HepG2 (cell line): ENCODE measurements around the gene LRIT2.

Experiments used
- CBFB ChIP-seq: sonication (generic); formaldehyde crosslinking; IDR thresholded peaks from 2 replicates; pipeline ENCODE4 v1.4.0; 2020; ENCODE audit warnings: missing genetic modification reagents
- ELF4 ChIP-seq: sonication (generic); formaldehyde crosslinking; IDR thresholded peaks from 2 replicates; pipeline ENCODE4 v1.5.0; 2020; ENCODE audit warnings: missing genetic modification reagents, mild to moderate bottlenecking, moderate library complexity, borderline replicate concordance
- JDP2 ChIP-seq: sonication (generic); formaldehyde crosslinking; IDR thresholded peaks from 2 replicates; pipeline ENCODE4 v1.8.1; 2022; ENCODE audit warnings: missing genetic modification reagents, borderline replicate concordance
- MYNN ChIP-seq: sonication (generic); formaldehyde crosslinking; IDR thresholded peaks from 2 replicates; pipeline ENCODE4 v1.4.0; 2020; ENCODE audit warnings: mild to moderate bottlenecking, low read depth, missing genetic modification reagents
- SMAD3 ChIP-seq: sonication (generic); formaldehyde crosslinking; IDR thresholded peaks from 2 replicates; pipeline ENCODE4 v1.4.0; 2020; ENCODE audit warnings: missing genetic modification reagents
- TRIM24 ChIP-seq: sonication (generic); formaldehyde crosslinking; IDR thresholded peaks from 2 replicates; pipeline ENCODE4 v1.8.0; 2022; ENCODE audit warnings: mild to moderate bottlenecking, missing genetic modification reagents
- TF ChIP-seq, protein P1 (sequence below): sonication (generic); formaldehyde crosslinking; IDR thresholded peaks from 2 replicates; pipeline ENCODE4 v1.5.0; 2020; ENCODE audit warnings: mild to moderate bottlenecking, missing genetic modification reagents, moderate library complexity

DNA sequence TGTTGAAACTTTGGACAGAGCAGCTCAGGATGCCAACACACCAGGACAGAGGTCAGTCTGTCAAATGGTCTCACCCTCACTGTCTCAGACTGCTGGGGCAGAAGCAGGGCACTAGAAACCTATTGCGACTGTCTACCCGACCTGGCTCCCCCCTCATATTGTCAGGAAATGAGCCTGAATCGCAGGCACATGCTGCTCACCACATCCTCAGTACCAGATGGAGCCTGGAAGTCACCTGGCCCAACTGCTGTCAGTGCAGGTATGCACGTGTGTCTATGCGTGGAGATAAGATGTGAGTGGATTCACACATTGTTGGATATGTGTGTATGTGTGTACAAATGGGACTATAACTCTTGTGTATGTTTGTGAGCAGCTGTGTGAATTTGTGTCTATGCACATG, 34.2 kb downstream of the LRIT2 start:
- TF ChIP-seq CBFB (CRISPR knock-in tag) (no peak), ELF4 (no peak), JDP2 (no peak), TRIM24 (no peak), SMAD3 (CRISPR knock-in tag) (no peak), MYNN (no peak)
- TF ChIP-seq, protein P1, sequence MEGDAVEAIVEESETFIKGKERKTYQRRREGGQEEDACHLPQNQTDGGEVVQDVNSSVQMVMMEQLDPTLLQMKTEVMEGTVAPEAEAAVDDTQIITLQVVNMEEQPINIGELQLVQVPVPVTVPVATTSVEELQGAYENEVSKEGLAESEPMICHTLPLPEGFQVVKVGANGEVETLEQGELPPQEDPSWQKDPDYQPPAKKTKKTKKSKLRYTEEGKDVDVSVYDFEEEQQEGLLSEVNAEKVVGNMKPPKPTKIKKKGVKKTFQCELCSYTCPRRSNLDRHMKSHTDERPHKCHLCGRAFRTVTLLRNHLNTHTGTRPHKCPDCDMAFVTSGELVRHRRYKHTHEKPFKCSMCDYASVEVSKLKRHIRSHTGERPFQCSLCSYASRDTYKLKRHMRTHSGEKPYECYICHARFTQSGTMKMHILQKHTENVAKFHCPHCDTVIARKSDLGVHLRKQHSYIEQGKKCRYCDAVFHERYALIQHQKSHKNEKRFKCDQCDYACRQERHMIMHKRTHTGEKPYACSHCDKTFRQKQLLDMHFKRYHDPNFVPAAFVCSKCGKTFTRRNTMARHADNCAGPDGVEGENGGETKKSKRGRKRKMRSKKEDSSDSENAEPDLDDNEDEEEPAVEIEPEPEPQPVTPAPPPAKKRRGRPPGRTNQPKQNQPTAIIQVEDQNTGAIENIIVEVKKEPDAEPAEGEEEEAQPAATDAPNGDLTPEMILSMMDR (CRISPR knock-in tag): no peak
